H1 (cell line): ENCODE measurements around the gene WWP2.

Experiments used
- ATF2 ChIP-seq: IDR thresholded peaks from 2 replicates; pipeline ENCODE4 v1.6.1; 2012; ENCODE audit warnings: low read length, inconsistent platforms
- BCL11A ChIP-seq, 2 experiments: IDR thresholded peaks; one replicate each; pipeline ENCODE4 v1.6.1; 2011; ENCODE audit warnings: low read depth in 2 of 2, low read length in 2 of 2, mild to moderate bottlenecking in 2 of 2
- CTCF ChIP-seq, 3 experiments: IDR thresholded peaks; 1 replicate in 2 of 3; 2 replicates in 1 of 3; pipeline versions ENCODE4 v1.5.1 to v1.6.1; 2011; ENCODE audit warnings: low read length in 3 of 3, mild to moderate bottlenecking in 3 of 3, inconsistent platforms in 2 of 3, low read depth in 1 of 3, moderate library complexity in 1 of 3; ENCODE audit not compliant: insufficient read depth in 1 of 3; ENCODE audit errors: control extremely low read depth in 1 of 3
- EP300 ChIP-seq, 2 experiments: IDR thresholded peaks; 1 replicate in 1 of 2; 2 replicates in 1 of 2; pipeline ENCODE4 v1.6.1; 2011 to 2012; ENCODE audit warnings: low read depth in 2 of 2, low read length in 2 of 2, mild to moderate bottlenecking in 2 of 2, borderline replicate concordance in 1 of 2, inconsistent platforms in 1 of 2, moderate library complexity in 1 of 2
- EZH2 ChIP-seq: fragments of 200-600 bp; sonication (generic); IDR thresholded peaks from 2 replicates; pipeline ENCODE4 v1.7.1; 2012; ENCODE audit warnings: low read depth, mild to moderate bottlenecking, moderate library complexity, low read length, inconsistent platforms; ENCODE audit not compliant: severe bottlenecking
- HDAC6 ChIP-seq: IDR thresholded peaks from one replicate; pipeline ENCODE4 v1.7.1; 2012; ENCODE audit warnings: low read depth, mild to moderate bottlenecking, inconsistent platforms, low read length, moderate library complexity
- MAX ChIP-seq: IDR thresholded peaks from 2 replicates; pipeline ENCODE4 v1.6.1; 2012; ENCODE audit warnings: inconsistent platforms
- POLR2A ChIP-seq, 2 experiments: IDR thresholded peaks; 1 replicate in 1 of 2; 2 replicates in 1 of 2; pipeline ENCODE4 v1.6.1; 2011; ENCODE audit warnings: low read depth in 2 of 2, low read length in 2 of 2, mild to moderate bottlenecking in 2 of 2; ENCODE audit errors: control extremely low read depth in 1 of 2
- RNF2 ChIP-seq: fragments of 200-900, 300-1000 bp; sonication (generic); IDR thresholded peaks from 2 replicates; pipeline ENCODE4 v1.7.1; 2016; ENCODE audit warnings: borderline replicate concordance, low read depth, mild to moderate bottlenecking, antibody characterized with exemption, low read length; ENCODE audit not compliant: poor library complexity, severe bottlenecking; ENCODE audit errors: missing control alignments
- TBP ChIP-seq: IDR thresholded peaks from 2 replicates; pipeline ENCODE4 v1.6.1; 2011; ENCODE audit warnings: low read depth, low read length, improper control_type of control experiment
- TCF12 ChIP-seq: IDR thresholded peaks from 2 replicates; pipeline ENCODE4 v1.6.1; 2011; ENCODE audit warnings: low read depth, mild to moderate bottlenecking, low read length
- USF2 ChIP-seq: IDR thresholded peaks from 2 replicates; pipeline ENCODE4 v1.6.1; 2011; ENCODE audit warnings: low read length, improper control_type of control experiment

GRCh38 chr16:69890892-69891282, 128.8 kb downstream of the WWP2 start:
- TF ChIP-seq BCL11A (IDR thresholded peaks at IDR 0.05; ENCODE audit: low read depth in 2 of 2, low read length in 2 of 2) = no peak
- TF ChIP-seq POLR2A (IDR thresholded peaks at IDR 0.05; ENCODE audit: control extremely low read depth in 1 of 2, low read depth in 2 of 2, low read length in 2 of 2) = no peak
- TF ChIP-seq HDAC6 = no peak
- no peak for TF ChIP-seq TCF12
- no peak for TF ChIP-seq ATF2
- TF ChIP-seq EZH2 = no peak
- no peak; the same call in 1 of the 2 replicates for TF ChIP-seq TBP
- TF ChIP-seq USF2 = no peak
- TF ChIP-seq CTCF (IDR thresholded peaks at IDR 0.05; ENCODE audit: control extremely low read depth in 1 of 3, insufficient read depth in 1 of 3, low read depth in 1 of 3, low read length in 3 of 3) = no peak
- no peak for TF ChIP-seq RNF2
- no peak for TF ChIP-seq EP300 (IDR thresholded peaks at IDR 0.05; ENCODE audit: borderline replicate concordance in 1 of 2, low read depth in 2 of 2, low read length in 2 of 2)
- TF ChIP-seq MAX = no peak
